HG02763 (cell line): Measurements from ENCODE around the gene OPN1MW2.
"Not testable (repeated sequence)": the region's sequence is repeated elsewhere in the genome, so short reads cannot be mapped to it uniquely, and the experiment has no call there.

Source experiments
- ATAC-seq: cut with Tn5 transposase; IDR thresholded peaks from one replicate; pipeline ENCODE4 v1.9.1; 2021; ENCODE audit warnings: mild to moderate bottlenecking, moderate library complexity; ENCODE audit not compliant: unreplicated experiment

Gene OPN1MW2

GRCh38 chrX:154219456-154219855, at the start of gene OPN1MW2:
Gene OPN1MW2, plus strand, starts transcription at chrX:154219756. Its CDS starts 60 bp downstream, at chrX:154219816.
- ATAC-seq: not testable (repeated sequence)

- peak; percentile 64 for ATAC-seq
Measured at GRCh38 chrX:154172535-154172943, 47.0 kb upstream of the OPN1MW2 start.

GRCh38 chrX:154174356-154174755, 45.2 kb upstream of the OPN1MW2 start:
- ATAC-seq: not testable (repeated sequence)

- not testable (repeated sequence) for ATAC-seq
Measured at GRCh38 chrX:154182296-154182695, 37.3 kb upstream of the OPN1MW2 start, which contains the start of gene OPN1MW. Gene OPN1MW, plus strand, starts transcription at chrX:154182596. Its CDS starts 82 bp downstream, at chrX:154182678.

GRCh38 chrX:154183794-154184193, 35.8 kb upstream of the OPN1MW2 start:
- not testable (repeated sequence) for ATAC-seq

GRCh38 chrX:154192846-154193245, 26.7 kb upstream of the OPN1MW2 start:
- ATAC-seq: not testable (repeated sequence)

- not testable (repeated sequence) for ATAC-seq
Measured at GRCh38 chrX:154194316-154194715, 25.2 kb upstream of the OPN1MW2 start.

GRCh38 chrX:154196466-154196865, 23.1 kb upstream of the OPN1MW2 start:
- not testable (repeated sequence) for ATAC-seq

GRCh38 chrX:154209670-154210418, 9.7 kb upstream of the OPN1MW2 start:
- not testable (repeated sequence) for ATAC-seq

- ATAC-seq: not testable (repeated sequence)
Measured at GRCh38 chrX:154211057-154211456, 8.5 kb upstream of the OPN1MW2 start.

GRCh38 chrX:154211499-154211898, 8.1 kb upstream of the OPN1MW2 start:
- not testable (repeated sequence) for ATAC-seq

- ATAC-seq: not testable (repeated sequence)
Measured at GRCh38 chrX:154225292-154225691, 5.7 kb downstream of the OPN1MW2 start.

- not testable (repeated sequence) for ATAC-seq
Measured at GRCh38 chrX:154226706-154227105, 7.2 kb downstream of the OPN1MW2 start.

- not testable (repeated sequence) for ATAC-seq
Measured at GRCh38 chrX:154231443-154231842, 11.9 kb downstream of the OPN1MW2 start.

- ATAC-seq: not testable (repeated sequence)
Measured at GRCh38 chrX:154233620-154234019, 14.1 kb downstream of the OPN1MW2 start.

- ATAC-seq: not testable (repeated sequence)
Measured at GRCh38 chrX:154238939-154239559, 19.5 kb downstream of the OPN1MW2 start.

- not testable (repeated sequence) for ATAC-seq
Measured at GRCh38 chrX:154239982-154240503, 20.5 kb downstream of the OPN1MW2 start.

GRCh38 chrX:154247377-154248045, 28.0 kb downstream of the OPN1MW2 start:
- not testable (repeated sequence) for ATAC-seq

- not testable (repeated sequence) for ATAC-seq
Measured at GRCh38 chrX:154248076-154248475, 28.5 kb downstream of the OPN1MW2 start.

GRCh38 chrX:154257282-154257681, 37.7 kb downstream of the OPN1MW2 start, which contains the start of gene OPN1MW3:
Gene OPN1MW3, plus strand, starts transcription at chrX:154257582. Its CDS starts 38 bp downstream, at chrX:154257620.
- ATAC-seq: not testable (repeated sequence)

GRCh38 chrX:154258711-154259110, 39.2 kb downstream of the OPN1MW2 start:
- ATAC-seq: not testable (repeated sequence)
